NK-92 treated with Interleukin-12 subunit alpha and Interleukin-12 subunit beta, amount 100 ng/mL, for 24 hours (cell line): ENCODE measurements around the gene EFEMP1.

Experiments used
- DNase-seq: peaks from one replicate; lab custom pipeline; 2025; lab: John Stamatoyannopoulos, UW

EFEMP1 gene

DNA sequence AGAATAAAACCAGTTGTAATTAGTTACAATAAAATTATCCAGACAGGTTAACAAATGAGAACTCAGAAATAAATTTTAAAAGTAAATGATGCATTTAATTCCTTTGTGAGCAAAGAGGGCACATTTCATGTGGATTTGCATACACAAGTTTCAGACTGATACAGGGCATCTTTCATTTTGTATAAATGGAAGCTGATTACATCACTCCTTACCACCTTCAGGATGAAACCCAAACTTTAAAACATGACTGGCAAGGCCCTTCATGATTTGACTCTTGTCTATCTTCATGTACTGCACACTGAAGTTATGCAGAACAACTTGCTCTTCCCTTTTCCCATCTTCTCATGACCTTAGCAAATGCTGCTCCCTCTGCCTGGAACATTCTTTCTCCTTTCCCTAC is 26.9 kb downstream of the EFEMP1 start:
- no peak for DNase-seq

DNA sequence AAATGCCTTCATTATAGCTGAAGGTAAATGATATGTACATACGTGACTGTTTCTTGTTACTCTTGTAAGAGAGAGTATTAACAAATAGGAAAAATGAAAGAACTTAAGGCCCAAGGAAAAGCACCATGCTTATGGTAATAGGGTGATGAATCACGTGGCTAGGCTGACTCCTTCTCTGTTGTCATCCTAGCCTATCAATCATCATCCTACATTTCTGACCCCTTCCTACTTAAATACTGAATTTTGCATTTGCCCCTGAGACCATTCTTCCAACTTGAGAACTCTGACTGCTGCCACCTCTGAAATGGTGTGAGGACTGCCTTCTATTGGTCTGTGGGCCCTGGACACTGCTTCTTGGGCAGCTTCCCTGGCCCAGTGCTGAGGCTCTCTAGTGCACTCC is 28.9 kb downstream of the EFEMP1 start:
- DNase-seq, result no peak

GRCh38 chr2:55891671-55892094 is 31.9 kb downstream of the EFEMP1 start:
- DNase-seq, result no peak

GRCh38 chr2:55888936-55889335 is 34.6 kb downstream of the EFEMP1 start:
- no peak for DNase-seq

DNA sequence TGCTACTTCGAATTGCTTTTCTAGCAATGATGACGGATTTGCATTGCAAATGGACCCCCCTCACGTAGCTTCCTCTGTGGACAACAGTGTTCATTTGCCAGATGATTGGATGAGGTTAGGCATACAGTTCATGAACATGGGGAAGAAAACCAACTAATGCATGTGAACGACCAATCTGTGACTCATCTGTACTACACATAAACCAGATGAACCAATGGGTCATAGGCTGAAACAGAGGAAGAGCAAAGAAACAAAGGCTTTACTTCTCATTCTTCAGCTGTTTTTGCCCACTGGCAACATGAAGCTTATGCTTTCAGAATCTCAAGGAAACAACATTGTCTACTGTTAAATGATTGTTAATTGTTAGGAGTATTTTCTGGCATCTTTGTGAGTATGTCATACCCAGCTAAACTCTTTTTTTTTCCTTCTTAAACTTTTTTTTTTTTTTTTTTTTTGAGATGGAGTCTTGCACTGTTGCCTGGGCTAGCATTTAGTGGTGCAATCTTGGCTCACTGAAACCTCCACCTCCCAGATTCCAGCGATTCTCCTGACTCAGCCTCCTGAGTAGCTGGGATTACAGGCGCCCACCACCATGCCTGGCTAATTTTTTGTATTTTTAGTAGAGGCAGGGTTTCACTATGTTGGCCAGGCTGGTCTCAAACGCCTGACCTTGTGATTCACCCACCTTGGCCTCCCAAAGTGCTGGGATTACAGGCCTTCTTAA is 35.5 kb downstream of the EFEMP1 start:
- DNase-seq, result no peak

GRCh38 chr2:55887351-55887750 is 36.2 kb downstream of the EFEMP1 start:
- DNase-seq, result no peak

- no peak for DNase-seq
These were observed 37.7 kb downstream of the EFEMP1 start for GRCh38 chr2:55885944-55886281.

DNA sequence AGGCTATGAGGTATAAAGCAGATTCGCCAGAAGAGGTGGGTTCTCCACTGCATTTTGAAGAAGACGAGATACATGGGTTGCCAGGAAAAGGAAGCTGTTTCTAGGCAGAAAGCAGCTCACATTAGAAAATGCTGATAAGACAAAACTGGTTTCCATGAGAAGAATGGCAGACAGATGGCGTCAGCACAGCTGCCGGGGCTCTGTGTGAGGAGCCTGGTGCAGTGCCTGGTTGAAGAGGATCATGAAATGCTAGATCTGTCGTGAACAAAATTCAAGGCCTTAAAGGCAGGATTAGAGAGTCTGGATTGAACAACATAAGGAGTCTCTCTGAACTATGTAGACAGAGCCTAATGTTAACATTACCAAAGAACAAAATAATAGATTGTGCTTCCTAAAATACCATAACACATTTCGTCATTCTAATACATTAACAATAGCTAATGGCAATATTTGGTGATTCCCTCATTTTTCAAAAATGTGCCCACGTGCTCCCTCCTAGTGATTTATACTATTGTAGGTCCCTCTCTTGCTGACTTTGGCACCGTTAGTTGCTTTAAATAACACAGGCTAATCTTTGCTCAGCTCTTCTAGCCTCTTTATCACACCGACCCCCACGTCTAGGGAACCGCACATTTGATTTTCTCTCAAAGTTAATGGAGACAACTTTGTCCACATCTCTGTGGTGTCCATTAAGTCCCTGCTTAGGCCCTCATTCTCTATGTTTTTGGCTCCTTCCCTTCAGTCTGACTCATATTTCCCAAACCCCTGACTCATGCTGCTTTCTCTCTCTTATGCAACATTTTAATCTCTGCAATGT is 38.2 kb downstream of the EFEMP1 start:
- no peak for DNase-seq

DNA sequence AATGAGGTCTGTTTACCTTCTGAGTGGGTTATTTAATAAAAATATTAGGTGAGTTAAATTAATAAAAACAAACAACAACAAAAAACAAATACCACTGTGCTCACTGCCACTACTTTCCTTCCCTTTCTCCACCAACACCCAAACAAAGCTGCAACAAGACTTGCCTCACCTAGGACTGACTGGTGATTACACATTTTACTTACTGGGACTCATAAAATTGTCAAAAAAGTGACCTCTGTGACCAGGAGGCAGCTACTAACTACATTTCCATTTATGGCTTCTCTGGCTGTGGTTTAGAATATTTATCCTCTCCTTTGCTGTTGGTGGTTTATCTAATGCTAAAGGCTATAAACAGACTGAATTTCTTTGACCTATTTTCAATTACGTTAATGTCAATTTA is 39.8 kb downstream of the EFEMP1 start:
- no peak for DNase-seq

GRCh38 chr2:55883357-55883756 is 40.2 kb downstream of the EFEMP1 start:
- no peak for DNase-seq

GRCh38 chr2:55882954-55883353 is 40.6 kb downstream of the EFEMP1 start:
- DNase-seq, result no peak

- DNase-seq, result no peak
These were observed 43.0 kb downstream of the EFEMP1 start for GRCh38 chr2:55880416-55881143.

DNA sequence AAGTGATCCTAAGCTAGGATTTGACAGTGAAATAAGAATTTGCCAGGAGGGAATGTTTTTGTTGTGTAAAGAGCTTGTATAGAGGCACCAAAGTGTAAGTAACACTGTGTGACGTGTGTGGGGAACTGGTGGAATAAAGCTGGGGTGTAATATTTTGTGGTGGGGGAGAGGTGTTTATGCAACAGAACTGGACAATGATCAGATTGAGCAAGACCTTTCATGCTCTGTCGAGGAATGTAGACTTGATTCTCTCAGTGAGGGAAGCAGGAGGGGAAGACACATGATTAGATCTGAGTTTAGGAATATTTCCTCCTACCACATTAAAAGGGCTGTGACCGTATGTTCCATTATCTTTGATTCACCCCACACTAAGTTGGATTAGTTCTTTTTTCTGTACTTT is 43.6 kb downstream of the EFEMP1 start:
- DNase-seq, result no peak

GRCh38 chr2:55877087-55877436 is 46.5 kb downstream of the EFEMP1 start:
- no peak for DNase-seq

DNA sequence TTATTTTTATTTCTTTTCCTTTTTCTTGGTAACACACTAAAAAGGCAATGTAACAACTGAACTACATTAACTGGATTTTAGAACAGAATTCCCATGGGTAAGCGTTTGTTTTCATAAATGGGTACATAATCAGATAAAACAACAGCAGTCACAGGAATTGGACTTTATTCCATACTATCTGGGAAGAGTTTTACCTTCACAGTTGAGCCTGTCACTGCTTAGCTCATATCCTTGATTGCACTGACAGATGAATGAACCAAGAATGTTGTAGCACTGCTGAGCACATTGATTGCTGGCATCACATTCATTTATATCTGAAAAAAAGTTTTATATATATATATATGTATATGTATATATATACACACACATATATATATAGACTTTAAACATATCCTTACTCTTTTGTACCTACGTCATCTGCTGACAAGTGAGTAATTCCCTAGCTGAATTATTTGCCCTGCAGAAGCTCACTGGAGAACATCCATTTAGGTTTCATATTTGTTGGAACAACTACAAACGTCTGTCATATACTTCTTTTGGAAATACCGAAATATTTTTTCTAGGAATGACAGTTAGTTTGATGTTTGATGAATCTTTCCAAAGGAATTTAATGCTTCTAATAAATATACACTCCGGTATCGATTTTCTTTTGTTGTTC is 47.0 kb downstream of the EFEMP1 start:
- no peak for DNase-seq

- DNase-seq, result no peak
These were observed 48.0 kb downstream of the EFEMP1 start for GRCh38 chr2:55875434-55876135.

- no peak for DNase-seq
These were observed 49.2 kb downstream of the EFEMP1 start for GRCh38 chr2:55874338-55874737.

- DNase-seq, result no peak
These were observed 51.9 kb downstream of the EFEMP1 start for GRCh38 chr2:55871637-55872036.

DNA sequence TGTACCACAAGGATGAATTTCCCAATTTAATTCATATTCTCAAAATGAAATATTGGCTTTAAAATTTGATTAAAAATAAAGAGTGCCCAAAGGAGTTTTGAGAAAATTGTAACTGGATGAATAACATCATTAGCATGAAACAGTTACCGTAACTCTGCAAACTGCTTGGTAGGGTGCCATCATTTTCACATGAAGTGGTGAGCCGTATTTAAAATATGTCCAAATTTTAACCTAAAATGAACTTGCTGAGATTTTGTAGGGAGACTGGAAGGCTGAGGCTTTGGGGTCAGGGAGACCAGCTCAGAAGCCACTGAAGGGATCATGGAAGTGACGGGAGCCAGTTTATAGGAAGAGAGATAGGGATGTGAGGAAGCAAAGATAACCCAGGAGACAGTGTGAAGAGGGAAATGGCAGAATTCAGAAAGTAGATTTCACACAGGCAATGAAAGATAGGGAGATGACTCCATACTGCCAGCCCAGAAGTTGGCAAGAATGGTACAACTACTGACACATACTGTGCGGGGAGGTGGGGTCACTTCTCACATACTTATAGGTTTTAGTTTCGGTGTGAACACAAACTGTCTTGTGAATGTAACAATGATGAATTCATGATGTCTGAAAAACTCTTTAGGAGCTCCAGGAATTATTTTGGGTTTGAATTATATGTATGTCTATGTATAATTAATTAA is 53.8 kb downstream of the EFEMP1 start:
- DNase-seq, result no peak

- DNase-seq, result no peak
These were observed 58.3 kb downstream of the EFEMP1 start for GRCh38 chr2:55865096-55865835.
